IPS-20b (cell line): ENCODE results near the gene TGIF2LX.
"Not testable (repeated sequence)": the region's sequence is repeated elsewhere in the genome, so short reads cannot be mapped to it uniquely, and the experiment has no call there.

Experiments used
- H3K27ac ChIP-seq: one replicate; pipeline ENCODE4 v1.5.1; 2013; ENCODE audit warnings: low read length
- H3K27me3 ChIP-seq: 2 replicates; pipeline ENCODE4 v1.6.1; 2013; ENCODE audit warnings: mild to moderate bottlenecking, low read length, inconsistent platforms; ENCODE audit not compliant: insufficient read depth
- H3K36me3 ChIP-seq: 2 replicates; pipeline ENCODE4 v1.6.1; 2013; ENCODE audit warnings: low read depth, mild to moderate bottlenecking, inconsistent platforms, low read length, moderate library complexity; ENCODE audit not compliant: insufficient read depth
- H3K4me1 ChIP-seq: 2 replicates; pipeline ENCODE4 v1.6.1; 2013; ENCODE audit warnings: mild to moderate bottlenecking, control low read depth, inconsistent platforms, low read length, moderate library complexity; ENCODE audit not compliant: insufficient read depth
- H3K4me3 ChIP-seq: 2 replicates; pipeline ENCODE4 v1.5.1; 2013; ENCODE audit warnings: mild to moderate bottlenecking, low read length, inconsistent platforms
- H3K9ac ChIP-seq: 2 replicates; pipeline ENCODE4 v1.6.1; 2013; ENCODE audit warnings: low read depth, mild to moderate bottlenecking, inconsistent platforms, low read length, moderate library complexity
- H3K9me3 ChIP-seq: 2 replicates; pipeline ENCODE4 v1.6.1; 2013; ENCODE audit warnings: mild to moderate bottlenecking, low read depth, low read length, inconsistent platforms; ENCODE audit not compliant: insufficient read depth

TGIF2LX gene

GRCh38 chrX:89921665-89922064, at the start of gene TGIF2LX:
Gene TGIF2LX, plus strand, starts transcription at chrX:89921908. Its CDS starts 178 bp downstream, at chrX:89922086.
- H3K27ac ChIP-seq = not testable (repeated sequence)

GRCh38 chrX:89922338-89922934, 728 bp downstream of the TGIF2LX start:
- H3K9ac ChIP-seq, H3K27ac ChIP-seq, H3K27me3 ChIP-seq, H3K9me3 ChIP-seq, H3K4me1 ChIP-seq, H3K36me3 ChIP-seq, H3K4me3 ChIP-seq: not testable (repeated sequence)

More at GRCh38 chrX:89921665-89922064, at the start of gene TGIF2LX:
- not testable (repeated sequence) for H3K27me3 ChIP-seq, H3K4me3 ChIP-seq, H3K4me1 ChIP-seq, H3K9me3 ChIP-seq, H3K9ac ChIP-seq, H3K36me3 ChIP-seq

GRCh38 chrX:89943077-89943476, 21.4 kb downstream of the TGIF2LX start:
- not testable (repeated sequence) for H3K4me3 ChIP-seq, H3K9me3 ChIP-seq, H3K9ac ChIP-seq, H3K36me3 ChIP-seq, H3K4me1 ChIP-seq, H3K27ac ChIP-seq, H3K27me3 ChIP-seq

GRCh38 chrX:89965588-89965987, 43.9 kb downstream of the TGIF2LX start:
- H3K9ac ChIP-seq, H3K4me3 ChIP-seq, H3K4me1 ChIP-seq, H3K36me3 ChIP-seq, H3K27me3 ChIP-seq, H3K27ac ChIP-seq, H3K9me3 ChIP-seq: not testable (repeated sequence)
